ENCODE measurements around the gene HBEGF. TPM values are rescaled to one million over a fixed set of nuclear protein-coding genes. Genes with fewer than 3 reads are reported as not detected.

The HBEGF gene
- total RNA-seq, 1 experiment from 2014 or later = 2.4 TPM

GRCh38 chr5:140339636-140340035 is 6.8 kb downstream of the HBEGF start:
- H4K5ac ChIP-seq (ENCODE audit: insufficient read length, low read depth, low read length) = no peak overlapping the region
- H2BK120ac ChIP-seq (ENCODE audit: low read depth, low read length, poor library complexity, severe bottlenecking) = no peak overlapping the region
- H2AK5ac ChIP-seq (ENCODE audit: insufficient read length, low read length) = no peak overlapping the region
- H2AFZ ChIP-seq (ENCODE audit: low read length) = no peak overlapping the region
- no peak overlapping the region for H3K18ac ChIP-seq (ENCODE audit: insufficient read length, low read depth, low read length)
- H3K27ac ChIP-seq (ENCODE audit: insufficient read length, low read depth, low read length) = no peak overlapping the region
- no peaks in the 10 kb centered on the region for H4K20me1 ChIP-seq (ENCODE audit: control insufficient read depth, insufficient read depth, insufficient read length)
- H2BK15ac ChIP-seq (ENCODE audit: low read depth, low read length) = no peak overlapping the region
- Mint-ChIP-seq H3K36me3 (ENCODE audit: insufficient read depth in 1 of 3, low read depth in 3 of 3) (peaks cover 0 to 9% (median 0%) of the 10 kb centered on the region in 3 experiments; a peak in 3 of 7 replicates), H3K9me3 (no peaks in the 10 kb centered on the region), H3K27me3 (ENCODE audit: low read depth) (no peaks in the 10 kb centered on the region; the same call in 1 of the 2 replicates), H3K4me3 (no peak overlapping the region), H3K4me1 (peaks cover 0 to 5% of the 10 kb centered on the region in 2 experiments; a peak in 2 of 4 replicates), H3K27ac (no peak overlapping the region)
- no peak overlapping the region for H2BK20ac ChIP-seq (ENCODE audit: low read depth, low read length, poor library complexity, severe bottlenecking)
- no peak overlapping the region for H3K4me2 ChIP-seq (ENCODE audit: insufficient read depth, insufficient read length, low read length)
- TF ChIP-seq CTCF (conservative IDR thresholded peaks at IDR 0.05) = no peak
- no peak overlapping the region for H3T11ph ChIP-seq (ENCODE audit: low read length)
- H3K79me2 ChIP-seq (ENCODE audit: insufficient read depth, low read length) = no peaks in the 10 kb centered on the region
- DNase-seq = no peak
- H3K23me2 ChIP-seq (ENCODE audit: insufficient read length, low read depth, low read length, poor library complexity, severe bottlenecking) = no peaks in the 10 kb centered on the region
- H2BK5ac ChIP-seq (ENCODE audit: insufficient read length, low read length) = no peak overlapping the region
- H3K23ac ChIP-seq (ENCODE audit: insufficient read length, low read depth, low read length) = no peak overlapping the region
- no peak overlapping the region for H3K14ac ChIP-seq (ENCODE audit: insufficient read depth, low read length)
- H3K56ac ChIP-seq (ENCODE audit: insufficient read length, low read depth, low read length) = no peak overlapping the region
- H3K79me1 ChIP-seq (ENCODE audit: insufficient read depth, low read depth, low read length, poor library complexity, severe bottlenecking) = no peaks in the 10 kb centered on the region
- no CpG with 5 or more reads among the region's 4 CpGs for WGBS (ENCODE audit: extremely low coverage, insufficient read length, low lambda C conversion rate)
- H4K8ac ChIP-seq (replicated peaks; ENCODE audit: insufficient read length, low read depth, low read length) = no peak overlapping the region
- H4K91ac ChIP-seq (ENCODE audit: insufficient read length, low read depth, low read length) = no peak overlapping the region
- H3K4me1 ChIP-seq (ENCODE audit: insufficient read depth, low read length) = no peaks in the 10 kb centered on the region; the same call in 1 of the 2 replicates
- H2BK12ac ChIP-seq (ENCODE audit: insufficient read length, low read depth, low read length) = no peak overlapping the region
- H3K27me3 ChIP-seq (ENCODE audit: insufficient read depth, low read length) = no peaks in the 10 kb centered on the region
- no peak overlapping the region for H3K9ac ChIP-seq (ENCODE audit: extremely low read depth, insufficient read length, low read length)
- H3K9me3 ChIP-seq (ENCODE audit: control insufficient read depth, low read depth, low read length) = no peaks in the 10 kb centered on the region
- H3K4ac ChIP-seq (ENCODE audit: low read depth, low read length) = no peak overlapping the region

All from H9 (cell line).